Keratinocyte (primary cell): ENCODE data around the gene CLIC3. TPM values are rescaled to one million over a fixed set of nuclear protein-coding genes. Genes with fewer than 3 reads are reported as not detected.

Source experiments
- DNase-seq: peaks from one replicate; pipeline ENCODE4 v3.0.0-alpha.2; 2011; ENCODE audit warnings: low read depth, missing footprints, low spot score
- FAIRE-seq: peaks from 2 replicates; lab custom pipeline; 2011; peaks lifted over from hg19 to GRCh38; lab: Jason Lieb, UNC
- H2AFZ ChIP-seq: 2 replicates; pipeline ENCODE4 v1.6.0; 2012; ENCODE audit warnings: low read length, control low read depth, inconsistent platforms; ENCODE audit not compliant: control insufficient read depth
- H3K27ac ChIP-seq: 2 replicates; pipeline ENCODE4 v1.5.1; 2011; ENCODE audit warnings: low read length; ENCODE audit not compliant: control insufficient read depth, insufficient read depth
- H3K27me3 ChIP-seq: 3 replicates; pipeline ENCODE4 v1.6.0; 2011; ENCODE audit warnings: low read length; ENCODE audit not compliant: control insufficient read depth, insufficient read depth; ENCODE audit errors: extremely low read depth
- H3K36me3 ChIP-seq, 2 experiments: 2 replicates in 1 of 2; 3 replicates in 1 of 2; pipeline ENCODE4 v1.5.1; 2011; ENCODE audit warnings: low read length in 2 of 2, mild to moderate bottlenecking in 1 of 2; ENCODE audit not compliant: control insufficient read depth in 2 of 2, insufficient read depth in 2 of 2; ENCODE audit errors: extremely low read depth in 1 of 2
- H3K4me1 ChIP-seq: 3 replicates; pipeline ENCODE4 v1.5.1; 2011; ENCODE audit warnings: low read length; ENCODE audit not compliant: control insufficient read depth, insufficient read depth; ENCODE audit errors: extremely low read depth
- H3K4me2 ChIP-seq: 3 replicates; pipeline ENCODE4 v1.6.0; 2011; ENCODE audit warnings: low read depth, low read length; ENCODE audit not compliant: control insufficient read depth, insufficient read depth; ENCODE audit errors: extremely low read depth
- H3K4me3 ChIP-seq, 3 experiments: fragments of 200-600 bp in 1 of 3; sonication (generic) in 1 of 3; 2 replicates in 2 of 3; 3 replicates in 1 of 3; pipeline ENCODE4 v1.5.1; 2011 to 2016; ENCODE audit warnings: low read length in 3 of 3, mild to moderate bottlenecking in 3 of 3, control low read depth in 2 of 3, inconsistent platforms in 1 of 3, low read depth in 1 of 3, mixed read lengths in 1 of 3, mixed run types in 1 of 3, moderate library complexity in 1 of 3; ENCODE audit not compliant: control insufficient read depth in 2 of 3, insufficient read depth in 2 of 3; ENCODE audit errors: extremely low read depth in 1 of 3
- H3K79me2 ChIP-seq: 2 replicates; pipeline ENCODE4 v1.6.0; 2012; ENCODE audit warnings: low read length; ENCODE audit not compliant: control insufficient read depth, insufficient read depth
- H3K9ac ChIP-seq: 3 replicates; pipeline ENCODE4 v1.6.0; 2011; ENCODE audit warnings: low read length; ENCODE audit not compliant: control insufficient read depth, insufficient read depth; ENCODE audit errors: extremely low read depth
- H3K9me1 ChIP-seq: 3 replicates; pipeline ENCODE4 v1.6.0; 2011; ENCODE audit warnings: low read length; ENCODE audit not compliant: control insufficient read depth, insufficient read depth; ENCODE audit errors: extremely low read depth
- H3K9me3 ChIP-seq: 2 replicates; pipeline ENCODE4 v1.5.1; 2012; ENCODE audit warnings: low read depth, low read length; ENCODE audit not compliant: control insufficient read depth
- H4K20me1 ChIP-seq: 3 replicates; pipeline ENCODE4 v1.6.0; 2011; ENCODE audit warnings: low read length; ENCODE audit not compliant: control insufficient read depth, insufficient read depth; ENCODE audit errors: extremely low read depth
- EZH2 ChIP-seq: IDR thresholded peaks from one replicate; pipeline ENCODE4 v1.6.1; 2012; ENCODE audit warnings: inconsistent platforms, mild to moderate bottlenecking, low read length, moderate library complexity
- dilution Hi-C: fragments of 300-500 bp; cut with MboI; formaldehyde crosslinking; loops from one replicate; pipeline ENCODE4 v1.7.0; 2020; ENCODE audit warnings: low sequenced_read_pairs; ENCODE audit not compliant: extremely low pct_ligation_motif_present
- polyA plus RNA-seq, 5 experiments: library from polyadenylated mRNA; depleted of rRNA in 3 of 5; stranded (reverse) in 3 of 5; stranded (forward) in 1 of 5; unstranded in 1 of 5; fragments of >200 nt; gene quantifications; 1 replicate in 1 of 5; 2 replicates in 3 of 5; 3 replicates in 1 of 5; pipeline versions ENCODE4 v1.2.1 to v1.2.3, GENCODE V29; 2011 to 2012; ENCODE audit warnings: missing spikeins in 2 of 5, low read depth in 1 of 5, low replicate concordance in 1 of 5
- TF ChIP-seq, protein P1 (sequence below), 3 experiments: IDR thresholded peaks in 1 of 3; conservative IDR thresholded peaks in 1 of 3; optimal IDR thresholded peaks in 1 of 3; 2 replicates in 2 of 3; 3 replicates in 1 of 3; pipeline versions ENCODE3 to v1.5.1; 2011; ENCODE audit warnings: low read length in 3 of 3, mild to moderate bottlenecking in 3 of 3, moderate library complexity in 2 of 3, control low read depth in 1 of 3, inconsistent platforms in 1 of 3; ENCODE audit not compliant: insufficient read depth in 2 of 3; ENCODE audit errors: extremely low read depth in 1 of 3

Gene CLIC3
- polyA plus RNA-seq, 1 donor (not counting 4 experiments of a cell fraction or from before 2014, with no cell fraction given): 5.5 TPM

GRCh38 chr9:136964833-136965422 lies 31.4 kb downstream of the CLIC3 start:
- no peaks in the 10 kb centered on the region for H3K79me2 ChIP-seq
- no peak overlapping the region for H2AFZ ChIP-seq
- no peak overlapping the region for H3K9ac ChIP-seq

GRCh38 chr9:136964171-136964689 lies 32.1 kb downstream of the CLIC3 start:
- no peak overlapping the region for H3K9ac ChIP-seq

More at GRCh38 chr9:136964833-136965422, 31.4 kb downstream of the CLIC3 start:
- dilution Hi-C loops: no loop called here
- Histone ChIP-seq H3K9me1 (no peaks in the 10 kb centered on the region), H4K20me1 (no peaks in the 10 kb centered on the region), H3K27me3 (no peaks in the 10 kb centered on the region), H3K4me3 (no peak overlapping the region), H3K4me1 (peaks cover 8% of the 10 kb centered on the region), H3K9me3 (no peaks in the 10 kb centered on the region), H3K4me2 (peak overlapping the region; percentile 41), H3K36me3 (no peaks in the 10 kb centered on the region), H3K27ac (no peak overlapping the region)
- TF ChIP-seq, protein P1, sequence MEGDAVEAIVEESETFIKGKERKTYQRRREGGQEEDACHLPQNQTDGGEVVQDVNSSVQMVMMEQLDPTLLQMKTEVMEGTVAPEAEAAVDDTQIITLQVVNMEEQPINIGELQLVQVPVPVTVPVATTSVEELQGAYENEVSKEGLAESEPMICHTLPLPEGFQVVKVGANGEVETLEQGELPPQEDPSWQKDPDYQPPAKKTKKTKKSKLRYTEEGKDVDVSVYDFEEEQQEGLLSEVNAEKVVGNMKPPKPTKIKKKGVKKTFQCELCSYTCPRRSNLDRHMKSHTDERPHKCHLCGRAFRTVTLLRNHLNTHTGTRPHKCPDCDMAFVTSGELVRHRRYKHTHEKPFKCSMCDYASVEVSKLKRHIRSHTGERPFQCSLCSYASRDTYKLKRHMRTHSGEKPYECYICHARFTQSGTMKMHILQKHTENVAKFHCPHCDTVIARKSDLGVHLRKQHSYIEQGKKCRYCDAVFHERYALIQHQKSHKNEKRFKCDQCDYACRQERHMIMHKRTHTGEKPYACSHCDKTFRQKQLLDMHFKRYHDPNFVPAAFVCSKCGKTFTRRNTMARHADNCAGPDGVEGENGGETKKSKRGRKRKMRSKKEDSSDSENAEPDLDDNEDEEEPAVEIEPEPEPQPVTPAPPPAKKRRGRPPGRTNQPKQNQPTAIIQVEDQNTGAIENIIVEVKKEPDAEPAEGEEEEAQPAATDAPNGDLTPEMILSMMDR (optimal IDR thresholded peaks at IDR 0.05 in 1 of 3, IDR thresholded peaks at IDR 0.05 in 1 of 3, conservative IDR thresholded peaks at IDR 0.05 in 1 of 3; ENCODE audit: extremely low read depth in 1 of 3, insufficient read depth in 2 of 3, low read length in 3 of 3): no peak
- no peak for TF ChIP-seq EZH2
- FAIRE-seq (no peak), DNase-seq (no peak)

More at GRCh38 chr9:136964171-136964689, 32.1 kb downstream of the CLIC3 start:
- H2AFZ ChIP-seq: peak overlapping the region; percentile 40
- DNase-seq: no peak
- H3K4me2 ChIP-seq: peak overlapping the region; percentile 41
- no peaks in the 10 kb centered on the region for H3K9me1 ChIP-seq
- dilution Hi-C loops: no loop called here
- no peaks in the 10 kb centered on the region for H3K36me3 ChIP-seq
- H3K27ac ChIP-seq: no peak overlapping the region
- FAIRE-seq: no peak
- no peak overlapping the region for H3K4me3 ChIP-seq
- H3K27me3 ChIP-seq: no peaks in the 10 kb centered on the region
- peaks cover 8% of the 10 kb centered on the region for H3K4me1 ChIP-seq
- TF ChIP-seq, protein P1 (optimal IDR thresholded peaks at IDR 0.05 in 1 of 3, IDR thresholded peaks at IDR 0.05 in 1 of 3, conservative IDR thresholded peaks at IDR 0.05 in 1 of 3; ENCODE audit: extremely low read depth in 1 of 3, insufficient read depth in 2 of 3, low read length in 3 of 3): no peak
- no peak for TF ChIP-seq EZH2
- no peaks in the 10 kb centered on the region for H3K9me3 ChIP-seq
- H3K79me2 ChIP-seq: no peaks in the 10 kb centered on the region
- H4K20me1 ChIP-seq: no peaks in the 10 kb centered on the region
